Measurements from ENCODE around the gene SOCS1.

The SOCS1 gene

GRCh38 chr16:11259655-11260595, 3.9 kb upstream of the SOCS1 start:
- no peak for DNase-seq

GRCh38 chr16:11258553-11259492, 2.8 kb upstream of the SOCS1 start:
- DNase-seq = no peak

- DNase-seq = peak; percentile 36
Measured at GRCh38 chr16:11257131-11257938, 1.3 kb upstream of the SOCS1 start.

GRCh38 chr16:11256661-11257130, 692 bp upstream of the SOCS1 start:
- DNase-seq = no peak

GRCh38 chr16:11254913-11255736, 879 bp downstream of the SOCS1 start:
- DNase-seq = no peak

GRCh38 chr16:11253995-11254912, 1.8 kb downstream of the SOCS1 start:
- no peak for DNase-seq

- no peak for DNase-seq
Measured at GRCh38 chr16:11253009-11253994, 2.7 kb downstream of the SOCS1 start.

GRCh38 chr16:11252482-11252931, 3.5 kb downstream of the SOCS1 start:
- DNase-seq = no peak

GRCh38 chr16:11251525-11252481, 4.2 kb downstream of the SOCS1 start:
- DNase-seq = no peak

- no peak for DNase-seq
Measured at GRCh38 chr16:11250786-11251524, 5.0 kb downstream of the SOCS1 start.

- peak; percentile 10 for DNase-seq
Measured at GRCh38 chr16:11250091-11250785, 5.8 kb downstream of the SOCS1 start.

GRCh38 chr16:11249233-11250061, 6.6 kb downstream of the SOCS1 start:
- no peak for DNase-seq

GRCh38 chr16:11248133-11248532, 7.9 kb downstream of the SOCS1 start:
- no peak for DNase-seq

- no peak for DNase-seq
Measured at GRCh38 chr16:11245988-11246387, 10.0 kb downstream of the SOCS1 start.

- no peak for DNase-seq
Measured at GRCh38 chr16:11245222-11245737, 10.7 kb downstream of the SOCS1 start.

All from NCI-H187 treated with DMSO at 0.1 percent for 48 hours (cell line).